Measurements from ENCODE around the gene GALNTL6.

Gene GALNTL6

GRCh38 chr4:173051716-173052115, 1238.5 kb downstream of the GALNTL6 start:
- DNase-seq (ENCODE audit: insufficient read length, low spot score) = no peak
- FAIRE-seq = no peak
- TF ChIP-seq POLR2A (IDR thresholded peaks at IDR 0.05; ENCODE audit: low read depth, low read length) = no peak

GRCh38 chr4:173052439-173052838, 1239.2 kb downstream of the GALNTL6 start:
- DNase-seq (ENCODE audit: insufficient read length, low spot score) (no peak), FAIRE-seq (no peak)
- no peak for TF ChIP-seq POLR2A (IDR thresholded peaks at IDR 0.05; ENCODE audit: low read depth, low read length)

GRCh38 chr4:173056271-173056670, 1243.1 kb downstream of the GALNTL6 start:
- DNase-seq (ENCODE audit: insufficient read length, low spot score) (no peak), FAIRE-seq (no peak)
- no peak for TF ChIP-seq POLR2A (IDR thresholded peaks at IDR 0.05; ENCODE audit: low read depth, low read length)

- no peak for TF ChIP-seq POLR2A (IDR thresholded peaks at IDR 0.05; ENCODE audit: low read depth, low read length)
- no peak for DNase-seq (ENCODE audit: insufficient read length, low spot score)
- no peak for FAIRE-seq
Observed at GRCh38 chr4:173056710-173057109, 1243.5 kb downstream of the GALNTL6 start.

GRCh38 chr4:173057442-173057841, 1244.2 kb downstream of the GALNTL6 start:
- peak; percentile 33 for FAIRE-seq
- DNase-seq (ENCODE audit: insufficient read length, low spot score) = no peak
- TF ChIP-seq POLR2A (IDR thresholded peaks at IDR 0.05; ENCODE audit: low read depth, low read length) = no peak

GRCh38 chr4:173057901-173058300, 1244.7 kb downstream of the GALNTL6 start:
- no peak for FAIRE-seq
- no peak for DNase-seq (ENCODE audit: insufficient read length, low spot score)
- TF ChIP-seq POLR2A (IDR thresholded peaks at IDR 0.05; ENCODE audit: low read depth, low read length) = no peak

GRCh38 chr4:173061160-173061559, 1248.0 kb downstream of the GALNTL6 start:
- no peak for DNase-seq (ENCODE audit: insufficient read length, low spot score)
- no peak for TF ChIP-seq POLR2A (IDR thresholded peaks at IDR 0.05; ENCODE audit: low read depth, low read length)
- FAIRE-seq = no peak

- DNase-seq (ENCODE audit: insufficient read length, low spot score) (no peak), FAIRE-seq (no peak)
- no peak for TF ChIP-seq POLR2A (IDR thresholded peaks at IDR 0.05; ENCODE audit: low read depth, low read length)
Observed at GRCh38 chr4:173073939-173074500, 1260.8 kb downstream of the GALNTL6 start.

GRCh38 chr4:173074501-173074946, 1261.3 kb downstream of the GALNTL6 start:
- peak; percentile 36 for DNase-seq (ENCODE audit: insufficient read length, low spot score)
- peak; percentile 93 for FAIRE-seq
- no peak for TF ChIP-seq POLR2A (IDR thresholded peaks at IDR 0.05; ENCODE audit: low read depth, low read length)

- FAIRE-seq (no peak), DNase-seq (ENCODE audit: insufficient read length, low spot score) (no peak)
- no peak for TF ChIP-seq POLR2A (IDR thresholded peaks at IDR 0.05; ENCODE audit: low read depth, low read length)
Observed at GRCh38 chr4:173076903-173077634, 1263.9 kb downstream of the GALNTL6 start.

GRCh38 chr4:173088144-173088543, 1274.9 kb downstream of the GALNTL6 start:
- no peak for DNase-seq (ENCODE audit: insufficient read length, low spot score)
- no peak for TF ChIP-seq POLR2A (IDR thresholded peaks at IDR 0.05; ENCODE audit: low read depth, low read length)
- FAIRE-seq = no peak

Measured in H54 (cell line).